Fibroblast of villous mesenchyme (primary cell): ENCODE measurements around the gene PRCC. TPM values are rescaled to one million over a fixed set of nuclear protein-coding genes. Genes with fewer than 3 reads are reported as not detected.

Experiments used
- DNase-seq: peaks from one replicate; pipeline ENCODE4 v3.0.0-alpha.2; 2010; ENCODE audit warnings: low read depth
- H3K4me3 ChIP-seq: 2 replicates; pipeline ENCODE4 v1.5.1; 2011; ENCODE audit warnings: low read depth, mild to moderate bottlenecking, low read length
- CTCF ChIP-seq: IDR thresholded peaks from 2 replicates; pipeline ENCODE4 v1.5.1; 2012; ENCODE audit warnings: low read depth, mild to moderate bottlenecking, low read length; ENCODE audit not compliant: insufficient read depth
- total RNA-seq: library from RNA; depleted of rRNA; stranded (reverse); fragments of >200 nt; gene quantifications from 2 replicates; pipeline ENCODE4 v1.2.3, GENCODE V29; 2012

PRCC gene
- total RNA-seq, 1 donor = 19.0 TPM

GRCh38 chr1:156849151-156849496, 81.8 kb downstream of the PRCC start:
- TF ChIP-seq CTCF = no peak
- no peak for DNase-seq

More at GRCh38 chr1:156849151-156849496, 81.8 kb downstream of the PRCC start:
- H3K4me3 ChIP-seq = no peak overlapping the region

Other genes starting within 250 kb of the PRCC start
- gene IQGAP3, start 195.0 kb upstream of the PRCC start, total RNA-seq = 20.9 and 24.2 TPM in 2 replicates
- gene TTC24, start 187.8 kb upstream of the PRCC start, total RNA-seq = not detected in 2 replicates
- gene NAXE, start 175.8 kb upstream of the PRCC start, total RNA-seq = 67.8 and 74.4 TPM in 2 replicates
- 15.1 and 24.2 TPM in 2 replicates for gene GPATCH4, start 166.1 kb upstream of the PRCC start, total RNA-seq
- gene HAPLN2, start 148.1 kb upstream of the PRCC start, total RNA-seq = not detected in 2 replicates
- gene BCAN, start 125.4 kb upstream of the PRCC start, total RNA-seq = not detected in 2 replicates
- 66.4 and 66.9 TPM in 2 replicates for gene NES, start 90.1 kb upstream of the PRCC start, total RNA-seq
- 39.0 and 80.7 TPM in 2 replicates for gene CRABP2, start 62.0 kb upstream of the PRCC start, total RNA-seq
- gene METTL25B, start 39.1 kb upstream of the PRCC start, total RNA-seq = 9.0 and 12.5 TPM in 2 replicates
- 17.4 and 22.9 TPM in 2 replicates for gene ISG20L2, start 38.8 kb upstream of the PRCC start, total RNA-seq
- 21.6 and 26.1 TPM in 2 replicates for gene MRPL24, start 26.4 kb upstream of the PRCC start, total RNA-seq
- gene HDGF, start 15.9 kb upstream of the PRCC start, total RNA-seq = 196 and 197 TPM in 2 replicates
- gene SH2D2A, start 49.3 kb downstream of the PRCC start, total RNA-seq = not detected in 2 replicates
- not detected in 2 replicates for gene INSRR, start 91.6 kb downstream of the PRCC start, total RNA-seq
- gene NTRK1, start 93.3 kb downstream of the PRCC start, total RNA-seq = not detected in 2 replicates
- 11.3 and 12.1 TPM in 2 replicates for gene PEAR1, start 126.2 kb downstream of the PRCC start, total RNA-seq
- not detected in 2 replicates for gene LRRC71, start 153.1 kb downstream of the PRCC start, total RNA-seq